Adrenal gland (tissue), 12 donors: ENCODE measurements around the gene ARMC9. TPM values are rescaled to one million over a fixed set of nuclear protein-coding genes. Genes with fewer than 3 reads are reported as not detected.

Experiments used
- DNase-seq, 7 donors: peaks; one replicate each; pipeline ENCODE4 v3.0.0-alpha.2; 2019 to 2020
- H3K27ac ChIP-seq, 5 donors: fragments of 200-600 bp; sonication (generic) in 4 of 5; 1 replicate in 3 of 5; 2 replicates in 2 of 5; pipeline versions ENCODE4 v1.5.1 to v1.8.0; 2016 to 2020; ENCODE audit warnings: mild to moderate bottlenecking in 1 of 5
- H3K27me3 ChIP-seq: fragments of 200-600 bp; 2 replicates; pipeline ENCODE4 v1.8.0; 2021
- H3K36me3 ChIP-seq, 2 donors: fragments of 200-600 bp; replicated peaks in 1 of 2; 1 replicate in 1 of 2; 2 replicates in 1 of 2; pipeline versions ENCODE4 v1.5.1 to v1.8.0; 2018 to 2022
- H3K4me1 ChIP-seq, 2 donors: fragments of 200-600 bp; replicated peaks in 1 of 2; 1 replicate in 1 of 2; 2 replicates in 1 of 2; pipeline versions ENCODE4 v1.5.1 to v1.8.0; 2018 to 2021
- H3K4me3 ChIP-seq, 4 donors: fragments of 200-600 bp; sonication (generic) in 3 of 4; one replicate each; pipeline ENCODE4 v1.5.1; 2016 to 2018
- H3K9me3 ChIP-seq, 3 donors: fragments of 200-600 bp; sonication (generic) in 1 of 3; replicated peaks in 1 of 3; 1 replicate in 2 of 3; 2 replicates in 1 of 3; pipeline versions ENCODE4 v1.5.1 to v1.8.0; 2016 to 2021
- CTCF ChIP-seq, 6 experiments: fragments of 450-650 bp in 4 of 6; fragments of 200-600 bp in 2 of 6; sonication (generic) in 1 of 6; IDR thresholded peaks; 1 replicate in 5 of 6; 2 replicates in 1 of 6; pipeline versions ENCODE4 v1.5.1 to v1.8.0; 2016 to 2021; ENCODE audit warnings: antibody characterized with exemption in 6 of 6, mild to moderate bottlenecking in 2 of 6, moderate library complexity in 1 of 6
- POLR2A ChIP-seq, 2 donors: fragments of 450-650 bp; IDR thresholded peaks; one replicate each; pipeline ENCODE4 v1.6.1; 2017; ENCODE audit warnings: antibody characterized with exemption in 2 of 2, mild to moderate bottlenecking in 2 of 2, moderate library complexity in 1 of 2
- WGBS, 4 donors: extraction: QIAGEN DNeasy Blood & Tissue Kit in 2 of 4; methylation state at CpG; one replicate each; pipeline versions ENCODE4 v1.1.5 to v1.1.7; 2013 to 2017; 5-methylcytosine and 5-hydroxymethylcytosine counted together
- intact Hi-C, 2 donors: fragments of 100-400 bp; cut with DNase I; formaldehyde crosslinking; loops; one replicate each; pipeline versions ENCODE4 v1.14.1 to v1.15.0; 2022 to 2023
- polyA plus RNA-seq, 3 donors: library from polyadenylated mRNA; stranded (reverse); fragments of 200-250 nt in 2 of 3; fragments of 350-450 nt in 1 of 3; fragmentation: Illumina TruSeq in 1 of 3; extraction: RNeasy Lipid Tissue Mini Kit (QIAGEN cat#74804) in 1 of 3; gene quantifications; one replicate each; pipeline ENCODE4 v1.2.3, GENCODE V29; 2013 to 2014
- total RNA-seq, 9 donors: library from RNA; depleted of rRNA in 4 of 9; stranded (reverse); fragments of >200 nt in 4 of 9; fragments of 120-200 nt in 1 of 9; fragmentation: NEBNext Ultra II Directional in 1 of 9; extraction: Animal tissue kit (Norgen Biotek cat#: 25700) in 1 of 9; gene quantifications; one replicate each; pipeline versions ENCODE4 v1.1.0 to v1.2.4, GENCODE V29; 2013 to 2023
- donor health status: healthy with polysubstance abuse.
- donor health status: Bipolar disorder and iron deficiency.
- donor health status: DM: yes; HTN: yes; CAD: no.
- donor health status: DM: no; HTN: no; CAD: no.
- donor health status: DM: no; HTN: no; CAD: no.
- donor health status: DM: yes; HTN: yes; CAD: no.

Gene ARMC9
- total and polyA plus RNA-seq, 12 donors, result 22.0 to 109 (median 54.2) TPM

GRCh38 chr2:231160701-231161100, 37.7 kb upstream of the ARMC9 start:
- DNase-seq, result no peak
- Histone ChIP-seq H3K27ac (peak overlapping the region in 4 of 5 donors; percentile 72 to 83 (median 82)), H3K4me1 (peaks cover 32 to 63% of the 10 kb centered on the region in 2 donors), H3K27me3 (no peaks in the 10 kb centered on the region), H3K4me3 (no peak overlapping the region), H3K36me3 (peaks cover 0 to 4% of the 10 kb centered on the region in 2 donors), H3K9me3 (no peaks in the 10 kb centered on the region)
- intact Hi-C loops, result no loop called here
- no peak for TF ChIP-seq POLR2A (IDR thresholded peaks at IDR 0.05)
- TF ChIP-seq CTCF (IDR thresholded peaks at IDR 0.05), result no peak
- WGBS, 4 donors, result 93 to 96% (median 95%) methylated on average over 5 of the region's 5 CpGs

- no peak for DNase-seq
- 74 to 79% (median 77%) methylated on average over 7 of the region's 7 CpGs for whole genome bisulfite sequencing, 4 donors
- intact Hi-C loops, result no loop called here
- Histone ChIP-seq H3K4me1 (peaks cover 26 to 56% of the 10 kb centered on the region in 2 donors), H3K9me3 (no peaks in the 10 kb centered on the region), H3K36me3 (peaks cover 0 to 10% of the 10 kb centered on the region in 2 donors), H3K27ac (peak overlapping the region; percentile 72 to 84 (median 83)), H3K4me3 (no peak overlapping the region), H3K27me3 (no peaks in the 10 kb centered on the region)
- TF ChIP-seq CTCF (IDR thresholded peaks at IDR 0.05) (no peak), POLR2A (IDR thresholded peaks at IDR 0.05) (no peak)
Measured at GRCh38 chr2:231161252-231161839, 37.1 kb upstream of the ARMC9 start.

GRCh38 chr2:231161877-231162329, 36.5 kb upstream of the ARMC9 start:
- Histone ChIP-seq H3K36me3 (peaks cover 0 to 16% of the 10 kb centered on the region in 2 donors), H3K27me3 (no peaks in the 10 kb centered on the region), H3K4me1 (peaks cover 21 to 51% of the 10 kb centered on the region in 2 donors), H3K4me3 (no peak overlapping the region), H3K9me3 (no peaks in the 10 kb centered on the region), H3K27ac (peak overlapping the region; percentile 72 to 84 (median 83))
- 13 to 22% (median 19%) methylated on average over 2 of the region's 2 CpGs for WGBS, 4 donors
- TF ChIP-seq CTCF (IDR thresholded peaks at IDR 0.05) (no peak), POLR2A (IDR thresholded peaks at IDR 0.05) (peak in 1 of 2 donors; percentile 46)
- intact Hi-C loops, result no loop called here
- peak in 1 of 7 donors; percentile 44 for DNase-seq

- intact Hi-C loops, result no loop called here
- TF ChIP-seq CTCF (IDR thresholded peaks at IDR 0.05), result no peak
- no peak for TF ChIP-seq POLR2A (IDR thresholded peaks at IDR 0.05)
- no peaks in the 10 kb centered on the region for H3K27me3 ChIP-seq
- H3K4me1 ChIP-seq, result peaks cover 19 to 47% of the 10 kb centered on the region in 2 donors
- H3K9me3 ChIP-seq, result no peaks in the 10 kb centered on the region
- H3K36me3 ChIP-seq, result peaks cover 0 to 23% of the 10 kb centered on the region in 2 donors
- no peak overlapping the region for H3K4me3 ChIP-seq
- 85 to 100% (median 91%) methylated on average over 3 of the region's 3 CpGs for WGBS, 4 donors
- no peak for DNase-seq
- H3K27ac ChIP-seq, result peak overlapping the region in 3 of 5 donors; percentile 38 to 83 (median 72)
Measured at GRCh38 chr2:231163011-231163410, 35.4 kb upstream of the ARMC9 start.
